ENCODE data around the gene DGAT2.

The DGAT2 gene

GRCh38 chr11:75781831-75782230 is 13.3 kb downstream of the DGAT2 start:
- no peak for DNase-seq

GRCh38 chr11:75782540-75783263 is 14.1 kb downstream of the DGAT2 start:
- no peak for DNase-seq

- no peak for DNase-seq
Measured at GRCh38 chr11:75783416-75784084, 15.0 kb downstream of the DGAT2 start.

- DNase-seq, result no peak
Measured at GRCh38 chr11:75784085-75784478, 15.5 kb downstream of the DGAT2 start.

- no peak for DNase-seq
Measured at GRCh38 chr11:75784506-75784905, 15.9 kb downstream of the DGAT2 start.

GRCh38 chr11:75785187-75785586 is 16.6 kb downstream of the DGAT2 start:
- DNase-seq, result no peak

- DNase-seq, result no peak
Measured at GRCh38 chr11:75786101-75786736, 17.6 kb downstream of the DGAT2 start.

GRCh38 chr11:75789521-75789920 is 20.9 kb downstream of the DGAT2 start:
- DNase-seq, result no peak

- DNase-seq, result no peak
Measured at GRCh38 chr11:75790986-75791385, 22.4 kb downstream of the DGAT2 start.

GRCh38 chr11:75792127-75792731 is 23.7 kb downstream of the DGAT2 start:
- no peak for DNase-seq

- no peak for DNase-seq
Measured at GRCh38 chr11:75792997-75793800, 24.6 kb downstream of the DGAT2 start.

GRCh38 chr11:75793966-75794365 is 25.4 kb downstream of the DGAT2 start:
- no peak for DNase-seq

GRCh38 chr11:75795276-75796090 is 26.9 kb downstream of the DGAT2 start:
- DNase-seq, result no peak

- DNase-seq, result no peak
Measured at GRCh38 chr11:75796091-75796435, 27.5 kb downstream of the DGAT2 start.

GRCh38 chr11:75797116-75797515 is 28.5 kb downstream of the DGAT2 start:
- no peak for DNase-seq

GRCh38 chr11:75797792-75798191 is 29.2 kb downstream of the DGAT2 start:
- no peak for DNase-seq

- DNase-seq, result no peak
Measured at GRCh38 chr11:75800136-75800675, 31.6 kb downstream of the DGAT2 start.

GRCh38 chr11:75800728-75801361 is 32.3 kb downstream of the DGAT2 start:
- no peak for DNase-seq

GRCh38 chr11:75801362-75802020 is 32.9 kb downstream of the DGAT2 start:
- DNase-seq, result no peak

- no peak for DNase-seq
Measured at GRCh38 chr11:75802021-75802912, 33.7 kb downstream of the DGAT2 start.

All from activated T-cell treated with anti-CD3 and anti-CD28 coated beads for 4 hours (primary cell).